Tibial nerve (tissue), 4 donors: ENCODE data around the gene LMX1B.

Experiments
- CTCF ChIP-seq, 5 experiments: fragments of 200-600 bp in 3 of 5; fragments of 450-650 bp in 2 of 5; sonication (generic) in 3 of 5; IDR thresholded peaks; one replicate each; pipeline ENCODE4 v1.5.1; 2016 to 2019; ENCODE audit warnings: antibody characterized with exemption in 5 of 5, mild to moderate bottlenecking in 3 of 5, moderate library complexity in 2 of 5
- EP300 ChIP-seq, 2 donors: sonication (generic); formaldehyde crosslinking; IDR thresholded peaks; one replicate each; pipeline ENCODE4 v1.6.1; 2017; ENCODE audit warnings: antibody characterized with exemption in 2 of 2, mild to moderate bottlenecking in 1 of 2
- POLR2A ChIP-seq, 2 donors: fragments of 450-650 bp; IDR thresholded peaks; one replicate each; pipeline ENCODE4 v1.6.1; 2017; ENCODE audit warnings: antibody characterized with exemption in 2 of 2, mild to moderate bottlenecking in 2 of 2, moderate library complexity in 2 of 2

GRCh38 chr9:126591922-126592321, 21.8 kb upstream of the LMX1B start:
- TF ChIP-seq CTCF (IDR thresholded peaks at IDR 0.05) (no peak), POLR2A (IDR thresholded peaks at IDR 0.05) (no peak), EP300 (IDR thresholded peaks at IDR 0.05) (no peak)
